Osteoblast (primary cell): ENCODE results near the gene ABCB8. TPM values are rescaled to one million over a fixed set of nuclear protein-coding genes. Genes with fewer than 3 reads are reported as not detected.

Experiments
- DNase-seq: peaks from one replicate; pipeline ENCODE4 v3.0.0; 2011; ENCODE audit warnings: low spot score, mixed read lengths; ENCODE audit not compliant: insufficient read length; ENCODE audit errors: missing footprints
- H2AFZ ChIP-seq: 2 replicates; pipeline ENCODE4 v1.6.0; 2011; ENCODE audit warnings: mild to moderate bottlenecking, low read length
- H3K27ac ChIP-seq: 2 replicates; pipeline ENCODE4 v1.5.1; 2011; ENCODE audit warnings: mild to moderate bottlenecking, low read depth, low read length, moderate library complexity
- H3K27me3 ChIP-seq: 2 replicates; pipeline ENCODE4 v1.6.0; 2012; ENCODE audit warnings: mild to moderate bottlenecking, control low read depth, inconsistent platforms, low read length, moderate library complexity; ENCODE audit not compliant: insufficient read depth
- H3K36me3 ChIP-seq: 2 replicates; pipeline ENCODE4 v1.5.1; 2011; ENCODE audit warnings: mild to moderate bottlenecking, low read length, control low read depth, moderate library complexity; ENCODE audit not compliant: insufficient read depth
- H3K4me1 ChIP-seq: 2 replicates; pipeline ENCODE4 v1.5.1; 2011; ENCODE audit warnings: mild to moderate bottlenecking, low read length, control low read depth, moderate library complexity; ENCODE audit not compliant: insufficient read depth
- H3K4me2 ChIP-seq: 2 replicates; pipeline ENCODE4 v1.6.0; 2011; ENCODE audit warnings: mild to moderate bottlenecking, low read length; ENCODE audit not compliant: insufficient read depth
- H3K4me3 ChIP-seq: fragments of 200-600 bp; sonication (generic); 3 replicates; pipeline ENCODE4 v1.5.1; 2012; ENCODE audit warnings: mild to moderate bottlenecking, low read length, inconsistent platforms; ENCODE audit not compliant: insufficient read depth
- H3K79me2 ChIP-seq: 2 replicates; pipeline ENCODE4 v1.6.0; 2012; ENCODE audit warnings: mild to moderate bottlenecking, low read length, control low read depth, inconsistent platforms; ENCODE audit not compliant: insufficient read depth
- H3K9me3 ChIP-seq: 2 replicates; pipeline ENCODE4 v1.5.1; 2011; ENCODE audit warnings: low read depth, low read length, control low read depth
- H4K20me1 ChIP-seq: 2 replicates; pipeline ENCODE4 v1.6.0; 2012; ENCODE audit warnings: mild to moderate bottlenecking, low read length, control low read depth; ENCODE audit not compliant: insufficient read depth
- total RNA-seq: library from RNA; depleted of rRNA; stranded (reverse); fragments of >200 nt; gene quantifications from 2 replicates; pipeline ENCODE4 v1.2.3, GENCODE V29; 2012
- TF ChIP-seq, protein P1 (sequence below): IDR thresholded peaks from 2 replicates; pipeline ENCODE4 v1.5.1; 2011; ENCODE audit warnings: mild to moderate bottlenecking, low read depth, low read length, moderate library complexity; ENCODE audit errors: extremely low read depth

ABCB8 gene
- total RNA-seq, 1 donor = 32.6 TPM

DNA sequence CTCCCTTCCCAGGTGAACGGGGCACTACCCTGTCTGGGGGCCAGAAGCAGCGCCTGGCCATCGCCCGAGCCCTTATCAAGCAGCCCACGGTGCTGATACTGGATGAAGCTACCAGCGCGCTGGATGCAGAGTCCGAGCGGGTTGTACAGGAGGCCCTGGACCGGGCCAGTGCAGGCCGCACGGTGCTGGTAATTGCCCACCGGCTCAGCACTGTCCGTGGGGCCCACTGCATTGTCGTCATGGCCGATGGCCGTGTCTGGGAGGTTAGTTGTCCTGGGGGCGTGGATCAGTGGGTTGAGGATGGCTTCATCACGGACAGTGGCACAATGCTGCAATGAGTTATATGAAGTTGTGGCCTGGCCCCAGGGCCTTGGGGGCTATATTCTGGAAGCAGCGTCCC, 15.7 kb downstream of the ABCB8 start:
- TF ChIP-seq, protein P1, sequence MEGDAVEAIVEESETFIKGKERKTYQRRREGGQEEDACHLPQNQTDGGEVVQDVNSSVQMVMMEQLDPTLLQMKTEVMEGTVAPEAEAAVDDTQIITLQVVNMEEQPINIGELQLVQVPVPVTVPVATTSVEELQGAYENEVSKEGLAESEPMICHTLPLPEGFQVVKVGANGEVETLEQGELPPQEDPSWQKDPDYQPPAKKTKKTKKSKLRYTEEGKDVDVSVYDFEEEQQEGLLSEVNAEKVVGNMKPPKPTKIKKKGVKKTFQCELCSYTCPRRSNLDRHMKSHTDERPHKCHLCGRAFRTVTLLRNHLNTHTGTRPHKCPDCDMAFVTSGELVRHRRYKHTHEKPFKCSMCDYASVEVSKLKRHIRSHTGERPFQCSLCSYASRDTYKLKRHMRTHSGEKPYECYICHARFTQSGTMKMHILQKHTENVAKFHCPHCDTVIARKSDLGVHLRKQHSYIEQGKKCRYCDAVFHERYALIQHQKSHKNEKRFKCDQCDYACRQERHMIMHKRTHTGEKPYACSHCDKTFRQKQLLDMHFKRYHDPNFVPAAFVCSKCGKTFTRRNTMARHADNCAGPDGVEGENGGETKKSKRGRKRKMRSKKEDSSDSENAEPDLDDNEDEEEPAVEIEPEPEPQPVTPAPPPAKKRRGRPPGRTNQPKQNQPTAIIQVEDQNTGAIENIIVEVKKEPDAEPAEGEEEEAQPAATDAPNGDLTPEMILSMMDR = no peak
- Histone ChIP-seq H4K20me1 (peaks cover 6% of the 10 kb centered on the region), H3K36me3 (no peaks in the 10 kb centered on the region), H3K4me2 (no peak overlapping the region), H3K27ac (no peak overlapping the region), H2AFZ (no peak overlapping the region), H3K4me1 (peaks cover 23% of the 10 kb centered on the region), H3K79me2 (no peaks in the 10 kb centered on the region), H3K9me3 (no peaks in the 10 kb centered on the region), H3K4me3 (no peak overlapping the region), H3K27me3 (no peaks in the 10 kb centered on the region)
- DNase-seq = peak; percentile 76

DNA sequence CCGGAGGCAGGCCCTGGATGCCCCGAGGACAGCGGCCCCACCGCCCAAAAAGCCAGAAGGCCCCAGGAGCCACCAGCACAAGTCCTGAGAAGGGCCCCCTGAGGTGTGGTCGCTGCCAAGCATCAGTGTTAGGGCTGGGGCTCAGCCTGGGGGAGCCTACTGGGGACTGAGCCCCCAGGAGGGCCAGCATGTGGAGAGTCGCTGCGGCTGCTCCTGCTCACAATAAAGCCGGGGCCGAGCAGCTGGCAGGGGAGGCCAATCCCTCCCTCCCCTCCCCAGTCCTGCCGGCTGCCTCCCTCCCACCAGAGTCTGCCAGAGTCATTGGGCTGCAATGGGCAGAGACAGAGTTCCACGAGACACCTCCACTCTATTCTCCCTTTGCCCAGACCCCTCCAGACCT, 17.0 kb downstream of the ABCB8 start:
- Histone ChIP-seq H4K20me1 (peaks cover 6% of the 10 kb centered on the region), H3K4me2 (no peak overlapping the region), H2AFZ (no peak overlapping the region), H3K4me1 (peaks cover 12% of the 10 kb centered on the region), H3K9me3 (no peaks in the 10 kb centered on the region), H3K27ac (no peak overlapping the region), H3K36me3 (no peaks in the 10 kb centered on the region), H3K27me3 (no peaks in the 10 kb centered on the region), H3K4me3 (no peak overlapping the region), H3K79me2 (no peaks in the 10 kb centered on the region)
- peak; percentile 78 for DNase-seq
- TF ChIP-seq, protein P1 = no peak

GRCh38 chr7:151045967-151046366, 17.7 kb downstream of the ABCB8 start:
- no peaks in the 10 kb centered on the region for H3K79me2 ChIP-seq
- DNase-seq = no peak
- no peak overlapping the region for H3K4me3 ChIP-seq
- TF ChIP-seq, protein P1 = no peak
- H3K36me3 ChIP-seq = no peaks in the 10 kb centered on the region
- H3K9me3 ChIP-seq = no peaks in the 10 kb centered on the region
- H4K20me1 ChIP-seq = peaks cover 6% of the 10 kb centered on the region
- H3K27me3 ChIP-seq = no peaks in the 10 kb centered on the region
- no peak overlapping the region for H2AFZ ChIP-seq
- no peak overlapping the region for H3K4me2 ChIP-seq
- no peak overlapping the region for H3K27ac ChIP-seq
- H3K4me1 ChIP-seq = peaks cover 12% of the 10 kb centered on the region

GRCh38 chr7:151046603-151047573, 18.6 kb downstream of the ABCB8 start:
- no peak overlapping the region for H3K4me2 ChIP-seq

More at GRCh38 chr7:151046603-151047573, 18.6 kb downstream of the ABCB8 start:
- DNase-seq = peak; percentile 97
- Histone ChIP-seq H2AFZ (no peak overlapping the region), H3K4me1 (peaks cover 12% of the 10 kb centered on the region), H3K36me3 (no peaks in the 10 kb centered on the region), H4K20me1 (peaks cover 6% of the 10 kb centered on the region), H3K4me3 (no peak overlapping the region), H3K27ac (no peak overlapping the region), H3K27me3 (no peaks in the 10 kb centered on the region), H3K9me3 (no peaks in the 10 kb centered on the region), H3K79me2 (no peaks in the 10 kb centered on the region)
- TF ChIP-seq, protein P1 = no peak
